H9 (cell line): ENCODE results near the gene CD300LD. TPM values are rescaled to one million over a fixed set of nuclear protein-coding genes. Genes with fewer than 3 reads are reported as not detected.

ENCODE experiments used
- DNase-seq: peaks from one replicate; pipeline ENCODE4 v3.0.0-alpha.2; 2017
- H2AFZ ChIP-seq: one replicate; pipeline ENCODE4 v1.6.1; 2013; ENCODE audit warnings: mild to moderate bottlenecking, low read length, control low read depth, moderate library complexity
- H2AK5ac ChIP-seq: 2 replicates; pipeline ENCODE4 v1.6.1; 2013; ENCODE audit warnings: low read length, control low read depth, mixed read lengths; ENCODE audit not compliant: insufficient read length
- H2BK120ac ChIP-seq: one replicate; pipeline ENCODE4 v1.6.1; 2013; ENCODE audit warnings: low read depth, mild to moderate bottlenecking, low read length, control low read depth, inconsistent platforms; ENCODE audit not compliant: poor library complexity, severe bottlenecking
- H2BK12ac ChIP-seq: 2 replicates; pipeline ENCODE4 v1.6.1; 2013; ENCODE audit warnings: low read length, control low read depth, mixed read lengths, low read depth; ENCODE audit not compliant: insufficient read length
- H2BK15ac ChIP-seq: 2 replicates; pipeline ENCODE4 v1.6.1; 2013; ENCODE audit warnings: low read depth, low read length, control low read depth
- H2BK20ac ChIP-seq: one replicate; pipeline ENCODE4 v1.6.1; 2013; ENCODE audit warnings: low read depth, mild to moderate bottlenecking, low read length, control low read depth, inconsistent platforms; ENCODE audit not compliant: poor library complexity, severe bottlenecking
- H2BK5ac ChIP-seq: 2 replicates; pipeline ENCODE4 v1.6.1; 2013; ENCODE audit warnings: low read length, control low read depth, mixed read lengths; ENCODE audit not compliant: insufficient read length
- H3K14ac ChIP-seq: 2 replicates; pipeline ENCODE4 v1.6.1; 2013; ENCODE audit warnings: low read length, control low read depth; ENCODE audit not compliant: insufficient read depth
- H3K18ac ChIP-seq: 2 replicates; pipeline ENCODE4 v1.6.1; 2013; ENCODE audit warnings: low read depth, mild to moderate bottlenecking, mixed read lengths, low read length, control low read depth; ENCODE audit not compliant: insufficient read length
- H3K23ac ChIP-seq: 2 replicates; pipeline ENCODE4 v1.6.1; 2013; ENCODE audit warnings: low read length, control low read depth, mixed read lengths, low read depth; ENCODE audit not compliant: insufficient read length
- H3K23me2 ChIP-seq: 2 replicates; pipeline ENCODE4 v1.6.1; 2013; ENCODE audit warnings: low read depth, mild to moderate bottlenecking, mixed read lengths, low read length, control low read depth; ENCODE audit not compliant: insufficient read length, poor library complexity, severe bottlenecking
- H3K27ac ChIP-seq: 2 replicates; pipeline ENCODE4 v1.5.1; 2013; ENCODE audit warnings: low read length, control low read depth, mixed read lengths, low read depth; ENCODE audit not compliant: insufficient read length
- H3K27me3 ChIP-seq: 2 replicates; pipeline ENCODE4 v1.6.1; 2013; ENCODE audit warnings: low read length, control low read depth, inconsistent platforms; ENCODE audit not compliant: insufficient read depth
- H3K4ac ChIP-seq: 2 replicates; pipeline ENCODE4 v1.6.1; 2013; ENCODE audit warnings: low read depth, mild to moderate bottlenecking, control low read depth, inconsistent platforms, low read length, moderate library complexity
- H3K4me1 ChIP-seq: 2 replicates; pipeline ENCODE4 v1.6.1; 2013; ENCODE audit warnings: low read length, control low read depth, inconsistent platforms; ENCODE audit not compliant: insufficient read depth
- H3K4me2 ChIP-seq: 2 replicates; pipeline ENCODE4 v1.6.1; 2013; ENCODE audit warnings: low read length, control low read depth, mixed read lengths; ENCODE audit not compliant: insufficient read length, insufficient read depth
- H3K56ac ChIP-seq: 2 replicates; pipeline ENCODE4 v1.6.1; 2013; ENCODE audit warnings: low read depth, mild to moderate bottlenecking, mixed read lengths, low read length, control low read depth; ENCODE audit not compliant: insufficient read length
- H3K79me1 ChIP-seq: 2 replicates; pipeline ENCODE4 v1.6.1; 2013; ENCODE audit warnings: low read depth, mild to moderate bottlenecking, moderate library complexity, low read length, control low read depth, inconsistent platforms; ENCODE audit not compliant: insufficient read depth, poor library complexity, severe bottlenecking
- H3K79me2 ChIP-seq: 2 replicates; pipeline ENCODE4 v1.6.1; 2013; ENCODE audit warnings: low read length, control low read depth, inconsistent platforms; ENCODE audit not compliant: insufficient read depth
- H3K9ac ChIP-seq: 2 replicates; pipeline ENCODE4 v1.6.1; 2013; ENCODE audit warnings: low read length, control low read depth, mixed read lengths; ENCODE audit not compliant: insufficient read length; ENCODE audit errors: extremely low read depth
- H3K9me3 ChIP-seq: one replicate; pipeline ENCODE4 v1.6.1; 2013; ENCODE audit warnings: low read depth, low read length, inconsistent platforms; ENCODE audit not compliant: control insufficient read depth
- H3T11ph ChIP-seq: one replicate; pipeline ENCODE4 v1.6.1; 2013; ENCODE audit warnings: mild to moderate bottlenecking, low read length, control low read depth, inconsistent platforms
- H4K20me1 ChIP-seq: one replicate; pipeline ENCODE4 v1.6.1; 2013; ENCODE audit not compliant: control insufficient read depth, insufficient read length, insufficient read depth
- H4K5ac ChIP-seq: 2 replicates; pipeline ENCODE4 v1.6.1; 2013; ENCODE audit warnings: low read depth, mild to moderate bottlenecking, mixed read lengths, low read length, control low read depth; ENCODE audit not compliant: insufficient read length
- H4K8ac ChIP-seq: replicated peaks from 2 replicates; pipeline ENCODE4 v1.6.1; 2013; ENCODE audit warnings: low read length, control low read depth, mixed read lengths, low read depth; ENCODE audit not compliant: insufficient read length
- H4K91ac ChIP-seq: 2 replicates; pipeline ENCODE4 v1.6.1; 2013; ENCODE audit warnings: low read depth, mild to moderate bottlenecking, moderate library complexity, mixed read lengths, low read length, control low read depth; ENCODE audit not compliant: insufficient read length
- H3K27ac Mint-ChIP-seq, 3 experiments: 2 replicates in 2 of 3; 3 replicates in 1 of 3; pipeline ENCODE4 v1.8.0; 2020 to 2021; ENCODE audit warnings: mixed read lengths in 3 of 3, mild to moderate bottlenecking in 1 of 3, moderate library complexity in 1 of 3
- H3K27me3 Mint-ChIP-seq: 2 replicates; pipeline ENCODE4 v1.8.0; 2021; ENCODE audit warnings: low read depth, mild to moderate bottlenecking, moderate library complexity, mixed read lengths
- H3K36me3 Mint-ChIP-seq, 3 experiments: 2 replicates in 2 of 3; 3 replicates in 1 of 3; pipeline ENCODE4 v1.8.0; 2020 to 2021; ENCODE audit warnings: low read depth in 3 of 3, mixed read lengths in 3 of 3; ENCODE audit not compliant: insufficient read depth in 1 of 3
- H3K4me1 Mint-ChIP-seq, 2 experiments: 2 replicates each; pipeline ENCODE4 v1.8.0; 2020; ENCODE audit warnings: mixed read lengths in 2 of 2
- H3K4me3 Mint-ChIP-seq, 2 experiments: 2 replicates in 1 of 2; 3 replicates in 1 of 2; pipeline ENCODE4 v1.8.0; 2020 to 2021; ENCODE audit warnings: mild to moderate bottlenecking in 2 of 2, mixed read lengths in 2 of 2, moderate library complexity in 1 of 2
- H3K9me3 Mint-ChIP-seq, 2 experiments: 2 replicates in 1 of 2; 3 replicates in 1 of 2; pipeline ENCODE4 v1.8.0; 2020; ENCODE audit warnings: mild to moderate bottlenecking in 2 of 2, mixed read lengths in 2 of 2, moderate library complexity in 1 of 2
- WGBS: extraction: QIAGEN DNeasy Blood & Tissue Kit; methylation state at CpG from one replicate; pipeline ENCODE4 v1.1.7; 2013; ENCODE audit warnings: missing lambda C conversion rate, low lambda C conversion rate, mixed read lengths; ENCODE audit not compliant: insufficient read length; ENCODE audit errors: extremely low coverage; 5-methylcytosine and 5-hydroxymethylcytosine counted together
- total RNA-seq: library from RNA; stranded (reverse); gene quantifications from 2 replicates; pipeline ENCODE4 v1.2.1, GENCODE V29; 2021
- TF ChIP-seq, protein P1 (sequence below): fragments of 200-600 bp; sonication (generic); conservative IDR thresholded peaks from 3 replicates; pipeline ENCODE4 v1.8.0; 2021; ENCODE audit warnings: antibody characterized with exemption, mild to moderate bottlenecking

CD300LD gene
- total RNA-seq, 1 experiment from 2014 or later = not detected

DNA sequence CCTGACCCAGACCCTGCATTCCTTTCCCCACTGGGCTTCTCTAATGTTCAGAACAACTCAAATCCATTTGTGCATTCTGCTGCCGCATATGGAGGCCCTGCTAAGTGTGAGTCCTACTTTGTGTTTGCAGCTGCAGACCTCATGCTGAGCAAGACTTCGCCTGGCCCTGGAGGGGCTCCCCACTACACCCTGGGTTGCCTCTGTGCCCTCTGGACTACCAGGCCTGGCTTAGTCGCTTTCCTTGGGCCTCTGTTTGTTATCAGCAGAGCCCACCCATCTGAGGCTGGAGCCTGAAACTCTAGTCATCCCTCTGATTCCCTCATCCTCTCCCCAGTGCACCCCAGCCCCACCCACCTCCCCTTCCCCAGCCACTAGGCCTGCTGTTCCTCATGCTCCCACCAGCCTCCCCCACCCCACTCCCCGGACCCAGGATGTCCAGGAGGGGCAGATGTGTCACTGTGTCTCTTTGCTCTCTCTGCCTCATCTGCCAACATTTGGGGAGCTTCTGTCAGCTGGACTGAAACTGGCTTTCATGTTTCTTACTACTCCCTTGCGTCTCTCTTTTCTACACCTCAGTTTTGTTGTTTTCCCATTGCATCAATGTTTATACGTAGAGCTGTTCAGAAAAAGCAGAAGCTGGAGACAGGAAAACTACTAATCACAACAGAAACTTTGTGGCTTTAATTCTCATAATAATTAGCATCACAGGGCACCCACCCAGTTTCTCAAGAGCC, 49.3 kb upstream of the CD300LD start:
- Histone ChIP-seq H2BK5ac (no peak overlapping the region), H4K5ac (no peak overlapping the region), H2BK15ac (no peak overlapping the region), H3K79me1 (no peaks in the 10 kb centered on the region), H3K9ac (no peak overlapping the region), H4K91ac (no peak overlapping the region), H3K4me2 (no peak overlapping the region), H3K4me1 (peaks cover 3% of the 10 kb centered on the region; the same call in 1 of the 2 replicates), H3K56ac (no peak overlapping the region), H3K23ac (no peak overlapping the region), H3K23me2 (no peaks in the 10 kb centered on the region), H4K20me1 (no peaks in the 10 kb centered on the region), H2AFZ (no peak overlapping the region), H3K27ac (no peak overlapping the region), H2BK120ac (no peak overlapping the region), H3K27me3 (no peaks in the 10 kb centered on the region), H2BK20ac (no peak overlapping the region), H2BK12ac (no peak overlapping the region), H3K9me3 (no peaks in the 10 kb centered on the region), H3K14ac (no peak overlapping the region), H2AK5ac (no peak overlapping the region), H4K8ac (no peak overlapping the region), H3K18ac (no peak overlapping the region), H3K4ac (no peak overlapping the region), H3T11ph (no peak overlapping the region), H3K79me2 (no peaks in the 10 kb centered on the region)
- H3K36me3 Mint-ChIP-seq = no peaks in the 10 kb centered on the region
- H3K4me3 Mint-ChIP-seq = no peak overlapping the region
- peaks cover 23% of the 10 kb centered on the region for H3K27me3 Mint-ChIP-seq
- peaks cover 29 to 34% of the 10 kb centered on the region in 2 experiments for H3K4me1 Mint-ChIP-seq
- H3K9me3 Mint-ChIP-seq = no peaks in the 10 kb centered on the region; a peak in 1 of 5 replicates
- H3K27ac Mint-ChIP-seq = no peak overlapping the region
- TF ChIP-seq, protein P1, sequence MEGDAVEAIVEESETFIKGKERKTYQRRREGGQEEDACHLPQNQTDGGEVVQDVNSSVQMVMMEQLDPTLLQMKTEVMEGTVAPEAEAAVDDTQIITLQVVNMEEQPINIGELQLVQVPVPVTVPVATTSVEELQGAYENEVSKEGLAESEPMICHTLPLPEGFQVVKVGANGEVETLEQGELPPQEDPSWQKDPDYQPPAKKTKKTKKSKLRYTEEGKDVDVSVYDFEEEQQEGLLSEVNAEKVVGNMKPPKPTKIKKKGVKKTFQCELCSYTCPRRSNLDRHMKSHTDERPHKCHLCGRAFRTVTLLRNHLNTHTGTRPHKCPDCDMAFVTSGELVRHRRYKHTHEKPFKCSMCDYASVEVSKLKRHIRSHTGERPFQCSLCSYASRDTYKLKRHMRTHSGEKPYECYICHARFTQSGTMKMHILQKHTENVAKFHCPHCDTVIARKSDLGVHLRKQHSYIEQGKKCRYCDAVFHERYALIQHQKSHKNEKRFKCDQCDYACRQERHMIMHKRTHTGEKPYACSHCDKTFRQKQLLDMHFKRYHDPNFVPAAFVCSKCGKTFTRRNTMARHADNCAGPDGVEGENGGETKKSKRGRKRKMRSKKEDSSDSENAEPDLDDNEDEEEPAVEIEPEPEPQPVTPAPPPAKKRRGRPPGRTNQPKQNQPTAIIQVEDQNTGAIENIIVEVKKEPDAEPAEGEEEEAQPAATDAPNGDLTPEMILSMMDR = no peak
- WGBS = no CpG with 5 or more reads among the region's 6 CpGs
- no peak for DNase-seq
